Measurements from ENCODE around the gene MITF.

DNA sequence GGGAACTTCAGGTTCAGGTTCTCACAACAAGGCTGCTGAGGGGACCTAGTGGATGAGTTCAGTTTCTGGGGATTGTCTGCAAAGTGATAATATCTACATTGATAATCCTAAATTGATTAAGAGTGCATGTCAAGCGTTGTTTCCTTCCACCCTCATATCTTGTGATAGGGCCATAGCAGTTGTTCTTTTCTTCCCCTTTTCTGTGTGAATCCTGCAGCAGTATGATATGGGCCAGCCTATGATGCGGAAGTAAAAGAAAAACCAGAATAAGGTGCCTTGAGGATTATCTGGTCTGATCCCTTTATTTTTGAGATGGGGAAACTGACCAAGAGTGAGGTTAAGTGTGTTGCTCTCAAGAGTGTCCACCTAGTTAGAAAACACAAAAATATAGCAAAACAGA, 86.2 kb downstream of the MITF start:
- no peak for TF ChIP-seq POLR2AphosphoS5 (IDR thresholded peaks at IDR 0.05)
- TF ChIP-seq, protein P1, sequence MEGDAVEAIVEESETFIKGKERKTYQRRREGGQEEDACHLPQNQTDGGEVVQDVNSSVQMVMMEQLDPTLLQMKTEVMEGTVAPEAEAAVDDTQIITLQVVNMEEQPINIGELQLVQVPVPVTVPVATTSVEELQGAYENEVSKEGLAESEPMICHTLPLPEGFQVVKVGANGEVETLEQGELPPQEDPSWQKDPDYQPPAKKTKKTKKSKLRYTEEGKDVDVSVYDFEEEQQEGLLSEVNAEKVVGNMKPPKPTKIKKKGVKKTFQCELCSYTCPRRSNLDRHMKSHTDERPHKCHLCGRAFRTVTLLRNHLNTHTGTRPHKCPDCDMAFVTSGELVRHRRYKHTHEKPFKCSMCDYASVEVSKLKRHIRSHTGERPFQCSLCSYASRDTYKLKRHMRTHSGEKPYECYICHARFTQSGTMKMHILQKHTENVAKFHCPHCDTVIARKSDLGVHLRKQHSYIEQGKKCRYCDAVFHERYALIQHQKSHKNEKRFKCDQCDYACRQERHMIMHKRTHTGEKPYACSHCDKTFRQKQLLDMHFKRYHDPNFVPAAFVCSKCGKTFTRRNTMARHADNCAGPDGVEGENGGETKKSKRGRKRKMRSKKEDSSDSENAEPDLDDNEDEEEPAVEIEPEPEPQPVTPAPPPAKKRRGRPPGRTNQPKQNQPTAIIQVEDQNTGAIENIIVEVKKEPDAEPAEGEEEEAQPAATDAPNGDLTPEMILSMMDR (IDR thresholded peaks at IDR 0.05 in 8 of 11, conservative IDR thresholded peaks at IDR 0.05 in 3 of 11), result no peak
- TF ChIP-seq POLR2A (IDR thresholded peaks at IDR 0.05), result no peak

Data from spleen (tissue), 7 donors.